GM18858 (cell line): ENCODE measurements around the gene ARPC3.
"Not testable (repeated sequence)": the region's sequence is repeated elsewhere in the genome, so short reads cannot be mapped to it uniquely, and the experiment has no call there.

Source experiments
- ATAC-seq: cut with Tn5 transposase; IDR thresholded peaks from one replicate; pipeline ENCODE4 v1.9.1; 2021; ENCODE audit not compliant: unreplicated experiment

Gene ARPC3

DNA sequence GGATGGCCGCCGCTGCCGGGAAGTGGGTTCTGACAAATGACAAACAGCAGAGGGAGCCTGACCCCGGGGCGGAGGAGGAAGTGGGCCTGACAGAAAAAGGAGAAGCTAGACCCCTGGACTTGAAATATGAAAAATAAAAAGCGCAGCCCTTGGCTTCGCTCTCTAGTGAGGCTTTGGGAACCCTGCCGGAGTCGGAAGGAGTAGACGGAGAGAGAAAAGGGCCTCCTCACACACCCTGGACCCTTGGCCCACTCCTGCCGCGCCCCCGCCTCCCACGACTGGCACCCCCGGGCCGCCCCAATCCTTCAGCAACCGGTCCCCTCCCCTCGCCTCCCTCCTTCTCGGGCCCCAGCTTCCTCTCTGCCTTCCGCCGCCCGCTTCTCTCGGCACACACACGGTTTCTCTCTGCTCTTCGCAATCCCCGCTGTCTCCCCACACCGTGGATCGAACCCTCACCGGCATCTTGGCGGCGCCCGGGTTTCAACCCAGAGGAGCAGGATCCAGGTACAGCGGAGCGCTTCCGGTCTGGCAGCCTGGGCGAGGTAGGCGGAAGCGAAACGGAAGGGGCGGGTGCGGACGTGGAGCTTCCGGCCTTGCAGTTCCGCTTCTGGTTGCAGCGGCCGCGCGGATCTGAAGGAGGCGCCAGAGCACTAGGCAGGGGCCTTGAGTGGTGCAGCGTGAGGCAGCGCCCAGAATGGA lies at the start of gene ARPC3:
Gene ARPC3 (minus strand): TSS at position 539 of the 699 bp plus-strand sequence. CDS start 77 bp downstream, at position 462.
- peak; percentile 89 for ATAC-seq

DNA sequence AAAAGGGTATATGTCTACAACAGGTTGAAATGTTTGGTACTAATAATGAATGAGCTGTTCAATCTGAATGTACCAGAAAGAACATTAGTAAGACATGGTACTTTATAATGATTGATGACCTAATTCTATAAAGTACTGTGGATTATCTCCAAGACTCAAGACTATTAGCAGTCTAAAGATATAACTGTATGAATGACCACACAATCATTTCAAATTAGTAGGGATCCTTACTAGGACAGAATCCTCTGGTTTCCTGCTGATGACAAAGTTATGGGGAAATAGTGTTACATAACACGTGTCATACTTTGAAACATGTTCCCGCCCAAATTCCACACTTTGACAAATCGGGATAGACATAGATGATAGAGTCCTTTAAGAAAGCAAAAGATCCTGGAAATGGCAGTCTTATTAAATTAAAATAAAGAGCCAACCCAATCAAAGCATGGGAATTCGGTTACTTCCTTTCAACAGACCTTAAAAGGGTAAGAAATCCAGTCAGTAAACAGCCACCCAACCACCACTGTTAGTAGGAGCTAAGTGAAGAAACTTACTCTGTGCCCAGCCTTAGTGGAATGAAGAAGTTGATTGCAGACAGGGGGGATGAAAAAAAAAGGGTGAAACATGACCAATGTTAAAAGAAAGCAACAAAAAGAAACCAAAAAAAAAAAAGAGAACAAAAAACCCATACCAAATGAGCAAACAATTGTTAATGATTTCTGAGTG lies 49.0 kb upstream of the ARPC3 start:
- ATAC-seq = no peak

- ATAC-seq = no peak
Measured at GRCh38 chr12:110475426-110475825, 25.3 kb upstream of the ARPC3 start.

DNA sequence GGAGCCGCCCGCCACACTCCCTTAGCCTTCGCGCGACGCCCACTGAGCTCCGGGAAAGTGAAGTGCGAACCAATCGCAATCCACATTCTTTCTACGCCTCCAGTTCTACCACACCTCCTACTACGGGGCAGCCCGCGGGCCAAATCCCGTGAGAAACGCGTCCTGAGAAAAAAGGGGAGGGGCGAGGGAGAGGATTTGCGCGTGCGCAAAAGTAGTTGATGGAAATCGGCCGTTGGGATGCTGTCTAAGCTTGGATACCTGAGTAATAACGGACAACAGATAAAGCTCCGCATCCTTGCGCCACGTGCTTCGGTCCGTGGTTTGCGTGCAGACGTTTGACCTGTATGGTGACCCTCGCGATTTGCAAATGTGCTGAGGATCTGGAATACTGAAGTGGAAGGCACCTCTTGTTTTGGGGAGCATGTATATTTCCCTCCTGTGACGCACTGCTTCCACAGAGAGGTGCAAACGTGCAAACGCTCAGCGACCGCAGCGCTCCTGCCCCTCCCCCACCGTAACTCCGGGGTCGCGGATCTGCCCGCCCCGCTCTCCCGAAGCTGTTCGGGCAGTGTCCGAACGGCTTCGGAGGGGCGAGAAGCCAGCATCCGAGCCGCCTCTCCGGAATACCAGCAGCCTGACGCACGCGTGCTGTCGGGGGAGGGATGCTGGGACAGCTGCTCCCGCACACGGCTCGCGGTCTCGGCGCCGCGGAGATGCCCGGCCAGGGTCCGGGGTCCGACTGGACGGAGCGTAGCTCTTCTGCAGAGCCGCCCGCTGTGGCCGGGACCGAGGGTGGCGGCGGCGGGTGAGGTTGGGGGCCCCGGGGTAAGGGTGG lies 18.3 kb upstream of the ARPC3 start, which contains the start of the genes FAM216A and GPN3:
Gene FAM216A (plus strand): TSS at position 632 of the 835 bp plus-strand sequence. CDS start 31 bp downstream, at position 663.
Gene GPN3 (minus strand): TSS at position 44 of the 835 bp plus-strand sequence. CDS start 54 bp downstream, outside the sequence.
- peak; percentile 44 for ATAC-seq

DNA sequence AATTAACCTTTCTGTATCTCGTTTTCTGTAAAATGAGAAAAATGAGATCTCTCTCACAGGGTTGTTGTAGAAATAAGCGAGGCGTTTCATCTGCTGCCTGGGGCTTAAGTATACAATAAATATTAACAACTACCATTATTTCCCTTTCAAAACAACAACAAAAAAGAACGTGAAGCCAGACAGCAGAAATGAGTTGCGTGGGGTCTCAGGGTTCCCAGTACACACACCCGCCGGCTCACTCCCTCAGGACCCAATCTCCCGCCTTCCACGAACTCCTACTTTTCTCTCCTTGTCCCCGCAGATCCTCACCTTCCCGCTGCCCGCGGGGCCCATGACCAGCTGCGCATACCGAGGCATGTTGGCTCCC lies 17.7 kb upstream of the ARPC3 start:
- ATAC-seq = no peak

DNA sequence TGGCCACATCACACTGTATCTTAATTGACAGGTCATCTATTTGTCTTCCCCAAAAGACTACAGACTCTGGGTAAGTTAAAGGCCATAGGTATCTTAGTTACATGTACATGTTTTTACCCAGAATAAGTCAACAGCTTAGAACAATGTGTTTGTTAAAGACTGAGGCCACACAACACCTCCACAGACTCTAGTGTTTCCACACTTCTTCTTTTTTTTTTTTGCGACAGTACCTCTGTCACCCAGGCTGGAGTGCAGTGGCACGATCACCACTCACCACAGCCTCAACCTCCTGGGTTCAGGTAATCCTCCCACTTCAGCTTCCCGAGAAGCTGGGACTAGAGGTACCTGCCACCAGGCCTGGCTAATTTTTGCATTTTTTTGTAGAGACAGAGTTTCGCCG lies 16.7 kb upstream of the ARPC3 start:
- no peak for ATAC-seq

DNA sequence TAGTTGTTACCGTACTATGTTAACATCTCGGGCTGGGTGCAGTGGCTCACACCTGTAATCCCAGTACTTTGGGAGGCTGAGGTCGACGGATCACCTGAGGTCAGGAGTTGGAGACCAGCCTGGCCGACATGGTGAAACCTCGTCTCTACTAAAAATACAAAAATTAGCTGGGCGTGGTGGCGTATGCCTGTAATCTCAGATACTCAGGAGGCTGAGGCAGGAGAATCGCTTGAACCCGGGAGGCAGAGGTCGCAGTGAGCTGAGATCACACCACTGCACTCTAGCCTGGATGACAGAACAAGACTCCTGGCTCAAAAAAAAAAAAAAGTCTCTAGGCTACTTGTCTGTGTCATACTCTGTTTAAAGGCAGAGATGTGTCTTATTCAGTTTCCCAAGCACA lies 15.6 kb upstream of the ARPC3 start:
- ATAC-seq = not testable (repeated sequence)

DNA sequence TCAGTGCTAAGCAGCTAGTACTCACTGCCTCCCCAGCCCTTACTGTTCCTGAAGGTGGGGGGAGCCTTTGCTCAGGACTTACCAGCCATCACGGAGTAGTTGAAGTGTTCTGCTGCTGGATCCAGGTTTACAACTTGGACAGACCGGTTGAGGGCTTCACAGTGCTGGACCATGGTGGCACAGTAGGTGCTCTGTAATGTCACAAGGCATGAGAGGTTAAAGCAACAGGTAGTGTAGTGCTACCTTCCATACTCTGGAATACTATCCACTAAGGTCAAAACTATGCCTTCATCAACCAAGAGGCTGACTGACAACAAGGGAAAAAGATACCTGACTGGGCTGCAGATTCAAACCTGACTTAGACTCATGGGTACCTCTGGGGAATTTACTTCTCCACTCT lies 14.9 kb upstream of the ARPC3 start:
- no peak for ATAC-seq

DNA sequence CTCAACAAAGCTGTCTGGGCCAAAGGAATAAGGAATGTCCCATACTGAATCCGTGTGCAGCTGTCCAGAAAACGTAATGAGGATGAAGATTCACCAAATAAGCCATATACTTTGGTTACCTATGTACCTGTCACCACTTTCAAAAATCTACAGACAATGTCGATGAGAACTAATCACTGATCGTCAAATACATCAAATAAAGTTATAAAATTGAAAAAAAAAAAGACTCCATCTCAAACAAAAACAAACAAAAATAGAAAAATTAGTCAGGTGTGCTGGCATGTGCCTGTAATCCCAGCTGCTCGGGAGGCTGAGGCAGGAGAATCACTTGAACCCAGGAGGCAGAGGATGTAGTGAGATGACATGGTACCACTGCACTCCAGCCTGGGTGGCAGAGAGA lies 11.1 kb upstream of the ARPC3 start:
- not testable (repeated sequence) for ATAC-seq

- ATAC-seq = no peak
Measured at GRCh38 chr12:110458756-110459155, 8.6 kb upstream of the ARPC3 start.

- ATAC-seq = no peak
Measured at GRCh38 chr12:110453569-110454296, 3.6 kb upstream of the ARPC3 start.

- ATAC-seq = no peak
Measured at GRCh38 chr12:110451263-110451662, 1.1 kb upstream of the ARPC3 start.

DNA sequence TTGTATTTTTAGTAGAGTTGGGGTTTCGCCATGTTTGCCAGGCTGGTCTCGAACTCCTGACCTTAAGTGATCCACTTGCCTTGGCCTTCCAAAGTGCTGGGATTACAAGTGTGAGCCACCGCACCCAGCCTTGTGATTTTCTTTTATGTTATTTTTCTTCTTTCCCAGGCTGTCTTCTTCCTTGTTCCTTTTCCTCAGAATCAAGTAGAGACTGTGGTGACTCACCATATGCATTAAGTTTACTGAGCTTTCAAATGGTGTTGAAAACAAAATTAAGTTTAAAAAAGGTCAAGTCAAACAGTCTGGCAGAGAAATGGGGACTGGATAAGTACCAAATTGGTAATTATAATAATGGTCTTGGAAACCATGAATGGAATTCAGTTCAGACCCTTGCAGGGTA lies 5.7 kb downstream of the ARPC3 start:
- no peak for ATAC-seq

DNA sequence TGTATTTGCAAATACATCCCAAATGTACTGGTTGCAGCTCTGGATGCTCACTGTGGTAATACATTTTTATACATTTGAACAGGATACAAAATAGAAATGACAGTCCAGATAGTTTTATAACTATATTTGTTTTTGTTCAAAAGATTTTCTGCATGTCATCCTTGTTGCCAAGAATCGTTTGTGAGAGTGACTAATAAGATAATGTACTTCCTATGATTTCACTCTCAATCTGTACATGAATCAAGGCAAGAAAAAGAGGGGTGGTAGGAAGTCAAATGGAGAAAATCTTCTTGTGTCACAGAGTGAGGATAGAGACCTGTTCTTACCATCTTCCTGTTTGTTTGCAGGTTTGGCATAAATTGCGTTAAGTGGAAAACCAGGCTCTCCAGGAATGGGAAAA lies 13.9 kb downstream of the ARPC3 start:
- ATAC-seq = no peak

- ATAC-seq = no peak
Measured at GRCh38 chr12:110431957-110432587, 18.1 kb downstream of the ARPC3 start.

- not testable (repeated sequence) for ATAC-seq
Measured at GRCh38 chr12:110429676-110430075, 20.5 kb downstream of the ARPC3 start.

DNA sequence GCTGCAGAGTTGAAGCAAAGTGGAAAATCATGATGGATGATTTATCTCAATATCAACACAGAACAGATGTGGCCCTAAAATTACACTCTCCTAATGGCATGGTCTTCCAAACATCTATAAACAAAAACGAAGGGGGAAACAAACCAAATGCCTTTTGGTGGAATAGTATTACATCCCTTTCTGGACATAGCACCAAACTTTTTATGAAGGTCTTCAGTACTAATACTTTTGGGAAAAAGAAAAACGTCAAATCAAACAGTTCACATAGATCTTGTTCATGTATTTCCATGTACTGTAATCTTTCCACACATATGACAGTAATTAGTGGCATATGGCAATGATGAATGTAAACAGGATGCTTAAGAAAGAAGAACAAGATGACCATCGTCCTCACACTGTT lies 23.7 kb downstream of the ARPC3 start:
- ATAC-seq = no peak

GRCh38 chr12:110424237-110424636 lies 25.9 kb downstream of the ARPC3 start:
- no peak for ATAC-seq

DNA sequence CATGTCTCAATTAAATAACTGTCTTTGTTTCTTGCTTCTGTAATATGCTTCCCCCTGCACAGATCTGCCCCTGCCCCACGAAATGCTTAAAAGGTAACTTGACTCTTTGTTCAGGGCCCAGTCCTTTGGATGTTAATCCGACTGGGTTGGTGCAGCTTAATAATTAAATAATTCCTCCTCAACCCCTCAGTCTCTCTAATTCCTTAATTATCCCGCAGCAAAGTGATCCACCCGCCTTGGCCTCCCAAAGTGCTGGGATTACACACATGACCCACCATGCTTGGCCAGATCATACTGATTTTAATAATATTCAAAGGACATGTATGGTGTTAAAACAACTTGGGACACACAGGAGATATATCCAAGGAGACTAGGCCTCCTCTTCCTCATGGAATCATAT lies 28.4 kb downstream of the ARPC3 start:
- no peak for ATAC-seq

DNA sequence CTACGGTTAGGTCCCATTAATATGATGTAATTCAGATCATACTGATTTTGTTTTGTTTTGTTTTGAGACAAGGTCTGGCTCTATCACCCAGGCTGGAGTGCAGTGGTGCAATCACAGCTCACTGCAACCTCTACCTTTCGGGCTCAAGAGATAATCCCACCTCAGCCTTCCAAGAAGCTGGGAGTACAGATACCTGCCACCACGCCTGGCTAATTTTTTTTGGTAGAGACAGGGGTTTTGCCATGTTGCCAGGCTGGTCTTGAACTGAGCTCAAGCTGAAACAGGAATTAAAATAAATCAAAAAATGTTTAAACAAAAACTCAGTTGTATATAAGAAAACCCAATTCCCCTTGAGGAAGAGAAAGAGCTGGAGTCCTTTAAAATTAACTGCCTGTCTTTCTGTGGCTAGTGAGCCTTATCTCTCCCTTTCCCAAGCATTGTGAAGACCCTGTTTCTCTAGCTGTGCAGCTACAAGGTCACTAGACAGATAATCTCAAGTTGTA lies 28.9 kb downstream of the ARPC3 start:
- no peak for ATAC-seq
